Sigmoid colon (tissue), 4 donors: ENCODE data around the gene RIC1.
"Not testable (repeated sequence)": the region's sequence is repeated elsewhere in the genome, so short reads cannot be mapped to it uniquely, and the experiment has no call there.

Experiments used
- EP300 ChIP-seq, 4 donors: sonication (generic); formaldehyde crosslinking; IDR thresholded peaks; one replicate each; pipeline ENCODE4 v1.6.1; 2017; ENCODE audit warnings: antibody characterized with exemption in 4 of 4
- POLR2A ChIP-seq, 2 donors: fragments of 450-650 bp; IDR thresholded peaks; one replicate each; pipeline ENCODE4 v1.6.1; 2016; ENCODE audit warnings: antibody characterized with exemption in 2 of 2, mild to moderate bottlenecking in 2 of 2, moderate library complexity in 2 of 2
- TF ChIP-seq, protein P1 (sequence below), 4 experiments: fragments of 450-650 bp in 3 of 4; fragments of 200-600 bp in 1 of 4; IDR thresholded peaks; one replicate each; pipeline ENCODE4 v1.5.1; 2016 to 2019; ENCODE audit warnings: antibody characterized with exemption in 4 of 4, mild to moderate bottlenecking in 3 of 4, moderate library complexity in 2 of 4

GRCh38 chr9:5581706-5582105 is 47.2 kb upstream of the RIC1 start:
- TF ChIP-seq, protein P1, sequence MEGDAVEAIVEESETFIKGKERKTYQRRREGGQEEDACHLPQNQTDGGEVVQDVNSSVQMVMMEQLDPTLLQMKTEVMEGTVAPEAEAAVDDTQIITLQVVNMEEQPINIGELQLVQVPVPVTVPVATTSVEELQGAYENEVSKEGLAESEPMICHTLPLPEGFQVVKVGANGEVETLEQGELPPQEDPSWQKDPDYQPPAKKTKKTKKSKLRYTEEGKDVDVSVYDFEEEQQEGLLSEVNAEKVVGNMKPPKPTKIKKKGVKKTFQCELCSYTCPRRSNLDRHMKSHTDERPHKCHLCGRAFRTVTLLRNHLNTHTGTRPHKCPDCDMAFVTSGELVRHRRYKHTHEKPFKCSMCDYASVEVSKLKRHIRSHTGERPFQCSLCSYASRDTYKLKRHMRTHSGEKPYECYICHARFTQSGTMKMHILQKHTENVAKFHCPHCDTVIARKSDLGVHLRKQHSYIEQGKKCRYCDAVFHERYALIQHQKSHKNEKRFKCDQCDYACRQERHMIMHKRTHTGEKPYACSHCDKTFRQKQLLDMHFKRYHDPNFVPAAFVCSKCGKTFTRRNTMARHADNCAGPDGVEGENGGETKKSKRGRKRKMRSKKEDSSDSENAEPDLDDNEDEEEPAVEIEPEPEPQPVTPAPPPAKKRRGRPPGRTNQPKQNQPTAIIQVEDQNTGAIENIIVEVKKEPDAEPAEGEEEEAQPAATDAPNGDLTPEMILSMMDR (IDR thresholded peaks at IDR 0.05), result not testable (repeated sequence)
- not testable (repeated sequence) for TF ChIP-seq POLR2A, EP300 (IDR thresholded peaks at IDR 0.05)
